Uterus (tissue), 4 donors: ENCODE data around the gene NLGN3. TPM values are rescaled to one million over a fixed set of nuclear protein-coding genes. Genes with fewer than 3 reads are reported as not detected.

ENCODE experiments used
- DNase-seq, 2 donors: peaks; one replicate each; pipeline ENCODE4 v3.0.0-alpha.2; 2019 to 2020
- H3K27ac ChIP-seq, 2 donors: fragments of 200-600 bp; sonication (generic); 1 replicate in 1 of 2; 2 replicates in 1 of 2; pipeline ENCODE4 v1.5.1; 2016 to 2018
- H3K27me3 ChIP-seq, 2 donors: fragments of 200-600 bp; sonication (generic); one replicate each; pipeline ENCODE4 v1.5.1; 2018 to 2019; ENCODE audit warnings: control low read depth in 1 of 2
- H3K36me3 ChIP-seq, 2 donors: fragments of 200-600 bp; sonication (generic); one replicate each; pipeline ENCODE4 v1.5.1; 2019; ENCODE audit warnings: control low read depth in 1 of 2
- H3K4me1 ChIP-seq, 2 donors: fragments of 200-600 bp; sonication (generic); one replicate each; pipeline ENCODE4 v1.5.1; 2018 to 2019; ENCODE audit warnings: control low read depth in 1 of 2
- H3K4me3 ChIP-seq, 2 donors: fragments of 200-600 bp; sonication (generic); 1 replicate in 1 of 2; 2 replicates in 1 of 2; pipeline ENCODE4 v1.5.1; 2018 to 2019; ENCODE audit warnings: mild to moderate bottlenecking in 1 of 2
- H3K9me3 ChIP-seq, 2 donors: fragments of 200-600 bp; sonication (generic); one replicate each; pipeline ENCODE4 v1.5.1; 2019; ENCODE audit warnings: control low read depth in 1 of 2
- CTCF ChIP-seq, 4 experiments: fragments of 200-600 bp in 2 of 4; fragments of 450-650 bp in 2 of 4; sonication (generic) in 2 of 4; IDR thresholded peaks; one replicate each; pipeline ENCODE4 v1.5.1; 2016 to 2019; ENCODE audit warnings: antibody characterized with exemption in 4 of 4, mild to moderate bottlenecking in 2 of 4, moderate library complexity in 1 of 4
- POLR2A ChIP-seq, 2 donors: fragments of 450-650 bp; IDR thresholded peaks; one replicate each; pipeline ENCODE4 v1.6.1; 2016; ENCODE audit warnings: antibody characterized with exemption in 2 of 2, mild to moderate bottlenecking in 1 of 2, moderate library complexity in 1 of 2
- intact Hi-C: fragments of 100-400 bp; cut with DNase I; formaldehyde crosslinking; loops from one replicate; pipeline ENCODE4 v1.15.1; 2023; ENCODE audit warnings: low total_unique reads
- total RNA-seq, 4 donors: library from RNA; depleted of rRNA in 3 of 4; stranded (reverse); fragments of >200 nt in 3 of 4; gene quantifications; one replicate each; pipeline versions ENCODE4 v1.1.0 to v1.2.4, GENCODE V29; 2014 to 2023
- donor health status: DM: yes; HTN: yes; CAD: no.

Gene NLGN3
- total RNA-seq, 4 donors from 2014 or later = 1.7 to 14.4 (median 5.1) TPM; not detected in 1

- Histone ChIP-seq H3K27me3 (no peaks in the 10 kb centered on the region), H3K9me3 (no peaks in the 10 kb centered on the region), H3K4me1 (no peaks in the 10 kb centered on the region), H3K36me3 (no peaks in the 10 kb centered on the region), H3K4me3 (no peak overlapping the region), H3K27ac (no peak overlapping the region)
- no peak for DNase-seq
- TF ChIP-seq CTCF (IDR thresholded peaks at IDR 0.05) (no peak), POLR2A (IDR thresholded peaks at IDR 0.05) (no peak)
- intact Hi-C loops = no loop called here
These were observed 24.9 kb downstream of the NLGN3 start for GRCh38 chrX:71169586-71169985.

- intact Hi-C loops = no loop called here
- Histone ChIP-seq H3K27me3 (no peaks in the 10 kb centered on the region), H3K4me1 (no peaks in the 10 kb centered on the region)
These were observed 26.0 kb downstream of the NLGN3 start for GRCh38 chrX:71170660-71171059.

GRCh38 chrX:71171110-71171801, 26.6 kb downstream of the NLGN3 start:
- Histone ChIP-seq H3K4me1 (no peaks in the 10 kb centered on the region), H3K27ac (no peak overlapping the region), H3K9me3 (no peaks in the 10 kb centered on the region), H3K36me3 (no peaks in the 10 kb centered on the region), H3K27me3 (no peaks in the 10 kb centered on the region), H3K4me3 (no peak overlapping the region)
- intact Hi-C loops = no loop called here
- TF ChIP-seq CTCF (IDR thresholded peaks at IDR 0.05) (no peak), POLR2A (IDR thresholded peaks at IDR 0.05) (no peak)
- no peak for DNase-seq

More at GRCh38 chrX:71170660-71171059, 26.0 kb downstream of the NLGN3 start:
- TF ChIP-seq POLR2A (IDR thresholded peaks at IDR 0.05) (no peak), CTCF (IDR thresholded peaks at IDR 0.05) (no peak)
- Histone ChIP-seq H3K9me3 (no peaks in the 10 kb centered on the region), H3K36me3 (no peaks in the 10 kb centered on the region), H3K4me3 (no peak overlapping the region), H3K27ac (no peak overlapping the region)
- no peak for DNase-seq

- Histone ChIP-seq H3K27me3 (no peaks in the 10 kb centered on the region), H3K9me3 (no peaks in the 10 kb centered on the region), H3K4me1 (no peaks in the 10 kb centered on the region), H3K27ac (no peak overlapping the region), H3K36me3 (no peaks in the 10 kb centered on the region), H3K4me3 (no peak overlapping the region)
- DNase-seq = no peak
- no peak for TF ChIP-seq CTCF (IDR thresholded peaks at IDR 0.05)
- no peak for TF ChIP-seq POLR2A (IDR thresholded peaks at IDR 0.05)
- intact Hi-C loops = no loop called here
These were observed 28.8 kb downstream of the NLGN3 start for GRCh38 chrX:71173440-71173839.

- intact Hi-C loops = no loop called here
- no peaks in the 10 kb centered on the region for H3K27me3 ChIP-seq
- no peaks in the 10 kb centered on the region for H3K9me3 ChIP-seq
- no peak overlapping the region for H3K4me3 ChIP-seq
- DNase-seq = no peak
- TF ChIP-seq POLR2A (IDR thresholded peaks at IDR 0.05) (no peak), CTCF (IDR thresholded peaks at IDR 0.05) (no peak)
- H3K4me1 ChIP-seq = no peaks in the 10 kb centered on the region
- H3K27ac ChIP-seq = no peak overlapping the region
- H3K36me3 ChIP-seq = no peaks in the 10 kb centered on the region
These were observed 30.2 kb downstream of the NLGN3 start for GRCh38 chrX:71174795-71175194.
